ENCODE data around the gene INTS1. TPM values are rescaled to one million over a fixed set of nuclear protein-coding genes. Genes with fewer than 3 reads are reported as not detected.

Gene INTS1
- total and polyA plus RNA-seq, 2 experiments from 2014 or later, result 35.1 to 111 TPM

- no peaks in the 10 kb centered on the region for H3K36me3 Mint-ChIP-seq (ENCODE audit: low read depth)
- Histone ChIP-seq H3K4me1 (ENCODE audit: insufficient read depth) (no peaks in the 10 kb centered on the region), H3K4me2 (no peak overlapping the region), H3K4me3 (no peak overlapping the region), H3K9me2 (ENCODE audit: insufficient read depth) (no peaks in the 10 kb centered on the region), H3K27me3 (ENCODE audit: insufficient read depth) (no peaks in the 10 kb centered on the region), H3K79me2 (replicated peaks; ENCODE audit: insufficient read depth) (no peaks in the 10 kb centered on the region), H4K20me1 (replicated peaks; ENCODE audit: insufficient read depth) (no peaks in the 10 kb centered on the region), H3F3A (replicated peaks; ENCODE audit: low read depth) (no peaks in the 10 kb centered on the region), H3K27ac (ENCODE audit: low read depth) (no peak overlapping the region), H3K36me3 (ENCODE audit: insufficient read depth) (no peaks in the 10 kb centered on the region), H2AFZ (no peak overlapping the region)
- TF ChIP-seq POLR2AphosphoS5 (IDR thresholded peaks at IDR 0.05; ENCODE audit: low read depth) (no peak), CREB1 (CRISPR knock-in tag; IDR thresholded peaks at IDR 0.05; ENCODE audit: low read depth) (no peak), ZNF331 (CRISPR knock-in tag; IDR thresholded peaks at IDR 0.05; ENCODE audit: low read depth) (no peak), ZNF114 (CRISPR knock-in tag; IDR thresholded peaks at IDR 0.05) (no peak)
- TF ChIP-seq, protein P1, sequence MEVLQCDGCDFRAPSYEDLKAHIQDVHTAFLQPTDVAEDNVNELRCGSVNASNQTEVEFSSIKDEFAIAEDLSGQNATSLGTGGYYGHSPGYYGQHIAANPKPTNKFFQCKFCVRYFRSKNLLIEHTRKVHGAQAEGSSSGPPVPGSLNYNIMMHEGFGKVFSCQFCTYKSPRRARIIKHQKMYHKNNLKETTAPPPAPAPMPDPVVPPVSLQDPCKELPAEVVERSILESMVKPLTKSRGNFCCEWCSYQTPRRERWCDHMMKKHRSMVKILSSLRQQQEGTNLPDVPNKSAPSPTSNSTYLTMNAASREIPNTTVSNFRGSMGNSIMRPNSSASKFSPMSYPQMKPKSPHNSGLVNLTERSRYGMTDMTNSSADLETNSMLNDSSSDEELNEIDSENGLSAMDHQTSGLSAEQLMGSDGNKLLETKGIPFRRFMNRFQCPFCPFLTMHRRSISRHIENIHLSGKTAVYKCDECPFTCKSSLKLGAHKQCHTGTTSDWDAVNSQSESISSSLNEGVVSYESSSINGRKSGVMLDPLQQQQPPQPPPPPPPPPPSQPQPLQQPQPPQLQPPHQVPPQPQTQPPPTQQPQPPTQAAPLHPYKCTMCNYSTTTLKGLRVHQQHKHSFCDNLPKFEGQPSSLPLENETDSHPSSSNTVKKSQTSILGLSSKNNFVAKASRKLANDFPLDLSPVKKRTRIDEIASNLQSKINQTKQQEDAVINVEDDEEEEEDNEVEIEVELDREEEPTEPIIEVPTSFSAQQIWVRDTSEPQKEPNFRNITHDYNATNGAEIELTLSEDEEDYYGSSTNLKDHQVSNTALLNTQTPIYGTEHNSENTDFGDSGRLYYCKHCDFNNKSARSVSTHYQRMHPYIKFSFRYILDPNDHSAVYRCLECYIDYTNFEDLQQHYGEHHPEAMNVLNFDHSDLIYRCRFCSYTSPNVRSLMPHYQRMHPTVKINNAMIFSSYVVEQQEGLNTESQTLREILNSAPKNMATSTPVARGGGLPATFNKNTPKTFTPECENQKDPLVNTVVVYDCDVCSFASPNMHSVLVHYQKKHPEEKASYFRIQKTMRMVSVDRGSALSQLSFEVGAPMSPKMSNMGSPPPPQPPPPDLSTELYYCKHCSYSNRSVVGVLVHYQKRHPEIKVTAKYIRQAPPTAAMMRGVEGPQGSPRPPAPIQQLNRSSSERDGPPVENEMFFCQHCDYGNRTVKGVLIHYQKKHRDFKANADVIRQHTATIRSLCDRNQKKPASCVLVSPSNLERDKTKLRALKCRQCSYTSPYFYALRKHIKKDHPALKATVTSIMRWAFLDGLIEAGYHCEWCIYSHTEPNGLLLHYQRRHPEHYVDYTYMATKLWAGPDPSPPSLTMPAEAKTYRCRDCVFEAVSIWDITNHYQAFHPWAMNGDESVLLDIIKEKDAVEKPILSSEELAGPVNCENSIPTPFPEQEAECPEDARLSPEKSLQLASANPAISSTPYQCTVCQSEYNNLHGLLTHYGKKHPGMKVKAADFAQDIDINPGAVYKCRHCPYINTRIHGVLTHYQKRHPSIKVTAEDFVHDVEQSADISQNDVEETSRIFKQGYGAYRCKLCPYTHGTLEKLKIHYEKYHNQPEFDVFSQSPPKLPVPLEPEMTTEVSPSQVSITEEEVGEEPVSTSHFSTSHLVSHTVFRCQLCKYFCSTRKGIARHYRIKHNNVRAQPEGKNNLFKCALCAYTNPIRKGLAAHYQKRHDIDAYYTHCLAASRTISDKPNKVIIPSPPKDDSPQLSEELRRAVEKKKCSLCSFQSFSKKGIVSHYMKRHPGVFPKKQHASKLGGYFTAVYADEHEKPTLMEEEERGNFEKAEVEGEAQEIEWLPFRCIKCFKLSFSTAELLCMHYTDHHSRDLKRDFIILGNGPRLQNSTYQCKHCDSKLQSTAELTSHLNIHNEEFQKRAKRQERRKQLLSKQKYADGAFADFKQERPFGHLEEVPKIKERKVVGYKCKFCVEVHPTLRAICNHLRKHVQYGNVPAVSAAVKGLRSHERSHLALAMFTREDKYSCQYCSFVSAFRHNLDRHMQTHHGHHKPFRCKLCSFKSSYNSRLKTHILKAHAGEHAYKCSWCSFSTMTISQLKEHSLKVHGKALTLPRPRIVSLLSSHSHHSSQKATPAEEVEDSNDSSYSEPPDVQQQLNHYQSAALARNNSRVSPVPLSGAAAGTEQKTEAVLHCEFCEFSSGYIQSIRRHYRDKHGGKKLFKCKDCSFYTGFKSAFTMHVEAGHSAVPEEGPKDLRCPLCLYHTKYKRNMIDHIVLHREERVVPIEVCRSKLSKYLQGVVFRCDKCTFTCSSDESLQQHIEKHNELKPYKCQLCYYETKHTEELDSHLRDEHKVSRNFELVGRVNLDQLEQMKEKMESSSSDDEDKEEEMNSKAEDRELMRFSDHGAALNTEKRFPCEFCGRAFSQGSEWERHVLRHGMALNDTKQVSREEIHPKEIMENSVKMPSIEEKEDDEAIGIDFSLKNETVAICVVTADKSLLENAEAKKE (CRISPR knock-in tag; IDR thresholded peaks at IDR 0.05), result no peak
- DNase-seq (ENCODE audit: low spot score) (no peak), ATAC-seq (no peak)
- no peak overlapping the region for H3K27ac Mint-ChIP-seq
- H3K4me1 Mint-ChIP-seq, result peaks cover 2% of the 10 kb centered on the region; the same call in 1 of the 3 replicates
- H3K27me3 Mint-ChIP-seq (ENCODE audit: insufficient read depth, low read depth, poor library complexity), result peaks cover 3% of the 10 kb centered on the region
- no peak overlapping the region for H3K4me3 Mint-ChIP-seq
- no peaks in the 10 kb centered on the region for H3K9me3 Mint-ChIP-seq
These were observed 39.6 kb upstream of the INTS1 start for GRCh38 chr7:1543826-1544177.

Measured in GM23338 (cell line).